Tibial nerve (tissue), 4 donors: ENCODE results near the gene PEA15. TPM values are rescaled to one million over a fixed set of nuclear protein-coding genes. Genes with fewer than 3 reads are reported as not detected.

ENCODE experiments used
- DNase-seq, 2 donors: peaks; one replicate each; pipeline ENCODE4 v3.0.0-alpha.2; 2019; ENCODE audit warnings: low spot score in 2 of 2
- H3K27ac ChIP-seq, 4 donors: fragments of 200-600 bp; sonication (generic) in 3 of 4; one replicate each; pipeline ENCODE4 v1.5.1; 2017 to 2019; ENCODE audit warnings: mild to moderate bottlenecking in 1 of 4
- H3K27me3 ChIP-seq, 2 donors: fragments of 200-600 bp; sonication (generic) in 1 of 2; one replicate each; pipeline versions ENCODE4 v1.5.1 to v1.6.0; 2017 to 2019
- H3K36me3 ChIP-seq, 3 donors: fragments of 200-600 bp; sonication (generic); one replicate each; pipeline ENCODE4 v1.5.1; 2018 to 2019
- H3K4me1 ChIP-seq, 4 donors: fragments of 200-600 bp; sonication (generic) in 3 of 4; one replicate each; pipeline ENCODE4 v1.5.1; 2017 to 2019
- H3K4me3 ChIP-seq, 4 donors: fragments of 200-600 bp; sonication (generic) in 3 of 4; one replicate each; pipeline ENCODE4 v1.5.1; 2017 to 2019; ENCODE audit warnings: mild to moderate bottlenecking in 1 of 4, moderate library complexity in 1 of 4
- H3K9me3 ChIP-seq, 4 donors: fragments of 200-600 bp; sonication (generic) in 3 of 4; one replicate each; pipeline ENCODE4 v1.5.1; 2017 to 2019
- CTCF ChIP-seq, 5 experiments: fragments of 200-600 bp in 3 of 5; fragments of 450-650 bp in 2 of 5; sonication (generic) in 3 of 5; IDR thresholded peaks; one replicate each; pipeline ENCODE4 v1.5.1; 2016 to 2019; ENCODE audit warnings: antibody characterized with exemption in 5 of 5, mild to moderate bottlenecking in 3 of 5, moderate library complexity in 2 of 5
- EP300 ChIP-seq, 2 donors: sonication (generic); formaldehyde crosslinking; IDR thresholded peaks; one replicate each; pipeline ENCODE4 v1.6.1; 2017; ENCODE audit warnings: antibody characterized with exemption in 2 of 2, mild to moderate bottlenecking in 1 of 2
- POLR2A ChIP-seq, 2 donors: fragments of 450-650 bp; IDR thresholded peaks; one replicate each; pipeline ENCODE4 v1.6.1; 2017; ENCODE audit warnings: antibody characterized with exemption in 2 of 2, mild to moderate bottlenecking in 2 of 2, moderate library complexity in 2 of 2
- WGBS, 2 donors: methylation state at CpG; one replicate each; pipeline ENCODE4 v1.1.5; 2018; 5-methylcytosine and 5-hydroxymethylcytosine counted together
- total RNA-seq, 4 donors: library from RNA; depleted of rRNA; stranded (reverse); fragments of >200 nt; gene quantifications; one replicate each; pipeline ENCODE4 v1.1.0, GENCODE V29; 2016

PEA15 gene
- total RNA-seq, 4 donors from 2014 or later, result 144 to 154 (median 147) TPM

- no peaks in the 10 kb centered on the region for H3K9me3 ChIP-seq
- H3K4me3 ChIP-seq, result no peak overlapping the region
- H3K27ac ChIP-seq, result peak overlapping the region in 1 of 4 donors; percentile 74
- H3K4me1 ChIP-seq, result peaks cover 3 to 49% (median 29%) of the 10 kb centered on the region in 4 donors
- 83 to 95% methylated on average over 2 of the region's 2 CpGs for WGBS, 2 donors
- H3K36me3 ChIP-seq, result peaks cover 5 to 87% (median 29%) of the 10 kb centered on the region in 3 donors
- no peaks in the 10 kb centered on the region for H3K27me3 ChIP-seq
- no peak for DNase-seq
- TF ChIP-seq POLR2A (IDR thresholded peaks at IDR 0.05) (no peak), CTCF (IDR thresholded peaks at IDR 0.05) (no peak), EP300 (IDR thresholded peaks at IDR 0.05) (no peak)
Observed at GRCh38 chr1:160220301-160220700, 15.1 kb downstream of the PEA15 start.

- Histone ChIP-seq H3K27me3 (no peaks in the 10 kb centered on the region), H3K4me3 (no peak overlapping the region), H3K4me1 (peaks cover 3 to 43% (median 29%) of the 10 kb centered on the region in 4 donors), H3K27ac (no peak overlapping the region), H3K36me3 (peaks cover 5 to 87% (median 34%) of the 10 kb centered on the region in 3 donors), H3K9me3 (no peaks in the 10 kb centered on the region)
- no peak for TF ChIP-seq CTCF (IDR thresholded peaks at IDR 0.05)
- no peak for TF ChIP-seq EP300 (IDR thresholded peaks at IDR 0.05)
- TF ChIP-seq POLR2A (IDR thresholded peaks at IDR 0.05), result no peak
- DNase-seq, result no peak
Observed at GRCh38 chr1:160221089-160221488, 15.9 kb downstream of the PEA15 start.

- Histone ChIP-seq H3K4me1 (peaks cover 3 to 28% (median 19%) of the 10 kb centered on the region in 4 donors), H3K9me3 (no peaks in the 10 kb centered on the region), H3K36me3 (peaks cover 5 to 86% (median 34%) of the 10 kb centered on the region in 3 donors), H3K27ac (no peak overlapping the region), H3K4me3 (no peak overlapping the region), H3K27me3 (no peaks in the 10 kb centered on the region)
- TF ChIP-seq CTCF (IDR thresholded peaks at IDR 0.05) (no peak), EP300 (IDR thresholded peaks at IDR 0.05) (no peak), POLR2A (IDR thresholded peaks at IDR 0.05) (no peak)
- WGBS, 2 donors, result 84 to 88% methylated on average over 3 of the region's 3 CpGs
- DNase-seq, result no peak
Observed at GRCh38 chr1:160222546-160222945, 17.4 kb downstream of the PEA15 start.

- no peak for DNase-seq
- H3K9me3 ChIP-seq, result no peaks in the 10 kb centered on the region
- 92 to 100% methylated on average over 1 to 2 of the region's 2 CpGs for WGBS, 2 donors
- peaks cover 5 to 92% (median 34%) of the 10 kb centered on the region in 3 donors for H3K36me3 ChIP-seq
- peaks cover 0 to 8% (median 4%) of the 10 kb centered on the region in 4 donors for H3K4me1 ChIP-seq
- H3K4me3 ChIP-seq, result no peak overlapping the region
- no peaks in the 10 kb centered on the region for H3K27me3 ChIP-seq
- no peak overlapping the region for H3K27ac ChIP-seq
- TF ChIP-seq EP300 (IDR thresholded peaks at IDR 0.05) (no peak), POLR2A (IDR thresholded peaks at IDR 0.05) (no peak), CTCF (IDR thresholded peaks at IDR 0.05) (no peak)
Observed at GRCh38 chr1:160224606-160225005, 19.4 kb downstream of the PEA15 start.

- TF ChIP-seq CTCF (IDR thresholded peaks at IDR 0.05), result no peak
- TF ChIP-seq POLR2A (IDR thresholded peaks at IDR 0.05), result no peak
- TF ChIP-seq EP300 (IDR thresholded peaks at IDR 0.05), result no peak
Observed at GRCh38 chr1:160225345-160225744, 20.2 kb downstream of the PEA15 start.

More at GRCh38 chr1:160225345-160225744, 20.2 kb downstream of the PEA15 start:
- DNase-seq, result no peak
- Histone ChIP-seq H3K27ac (no peak overlapping the region), H3K4me3 (no peak overlapping the region), H3K27me3 (no peaks in the 10 kb centered on the region), H3K4me1 (peaks cover 0 to under 1% (median 0%) of the 10 kb centered on the region in 4 donors), H3K36me3 (peaks cover 5 to 98% (median 34%) of the 10 kb centered on the region in 3 donors), H3K9me3 (no peaks in the 10 kb centered on the region)
- 90 to 93% methylated on average over 2 of the region's 2 CpGs for WGBS, 2 donors
